GM18526 (cell line): ENCODE results near the gene GPRIN2.

Experiments
- POLR2A ChIP-seq: IDR thresholded peaks from 3 replicates; pipeline ENCODE4 v1.6.1; 2011; ENCODE audit not compliant: insufficient read length; ENCODE audit errors: extremely low read depth

Gene GPRIN2

DNA sequence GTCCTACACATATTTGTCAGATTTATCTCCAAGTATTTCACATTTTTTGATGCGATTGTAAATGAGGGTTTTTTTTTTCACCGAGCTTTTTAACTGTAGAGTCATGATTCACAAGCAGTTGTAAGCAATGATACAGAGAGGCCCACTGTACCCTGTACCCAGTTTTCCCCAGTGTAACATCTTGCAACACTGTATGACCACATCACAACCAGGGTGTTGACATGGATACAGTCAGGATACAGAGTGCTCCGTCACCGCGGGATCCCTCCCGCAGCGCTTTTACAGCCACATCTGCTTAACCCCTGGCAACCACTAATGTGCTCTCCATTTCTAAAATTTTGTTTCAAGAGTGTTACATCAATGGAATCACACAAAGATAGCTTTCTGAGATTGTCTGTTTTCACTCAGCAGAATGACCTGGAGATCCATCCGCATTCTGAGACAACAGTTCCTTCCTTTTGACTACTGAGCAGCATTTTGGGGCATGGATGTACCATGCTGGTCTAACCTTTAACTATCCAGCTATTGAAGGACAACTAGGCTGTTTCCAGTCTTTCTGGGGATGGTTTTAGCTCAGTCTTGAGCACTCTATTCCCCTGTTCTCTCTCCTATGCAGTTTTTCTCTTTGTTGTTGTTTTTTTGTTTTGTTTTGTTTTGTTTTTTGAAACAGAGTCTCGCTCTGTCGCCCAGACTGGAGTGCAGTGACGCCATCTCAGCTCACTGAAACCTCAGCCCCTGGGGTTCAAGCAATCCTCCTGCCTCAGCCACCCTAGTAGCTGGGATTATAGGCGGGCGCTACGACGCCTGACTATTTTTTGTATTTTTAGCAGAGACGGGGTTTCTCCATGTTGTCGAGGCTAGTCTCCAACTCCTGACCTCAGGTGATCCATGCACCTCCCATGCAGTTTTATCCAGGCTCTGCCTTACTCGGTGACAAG, 25.9 kb downstream of the GPRIN2 start:
- no peak for TF ChIP-seq POLR2A

DNA sequence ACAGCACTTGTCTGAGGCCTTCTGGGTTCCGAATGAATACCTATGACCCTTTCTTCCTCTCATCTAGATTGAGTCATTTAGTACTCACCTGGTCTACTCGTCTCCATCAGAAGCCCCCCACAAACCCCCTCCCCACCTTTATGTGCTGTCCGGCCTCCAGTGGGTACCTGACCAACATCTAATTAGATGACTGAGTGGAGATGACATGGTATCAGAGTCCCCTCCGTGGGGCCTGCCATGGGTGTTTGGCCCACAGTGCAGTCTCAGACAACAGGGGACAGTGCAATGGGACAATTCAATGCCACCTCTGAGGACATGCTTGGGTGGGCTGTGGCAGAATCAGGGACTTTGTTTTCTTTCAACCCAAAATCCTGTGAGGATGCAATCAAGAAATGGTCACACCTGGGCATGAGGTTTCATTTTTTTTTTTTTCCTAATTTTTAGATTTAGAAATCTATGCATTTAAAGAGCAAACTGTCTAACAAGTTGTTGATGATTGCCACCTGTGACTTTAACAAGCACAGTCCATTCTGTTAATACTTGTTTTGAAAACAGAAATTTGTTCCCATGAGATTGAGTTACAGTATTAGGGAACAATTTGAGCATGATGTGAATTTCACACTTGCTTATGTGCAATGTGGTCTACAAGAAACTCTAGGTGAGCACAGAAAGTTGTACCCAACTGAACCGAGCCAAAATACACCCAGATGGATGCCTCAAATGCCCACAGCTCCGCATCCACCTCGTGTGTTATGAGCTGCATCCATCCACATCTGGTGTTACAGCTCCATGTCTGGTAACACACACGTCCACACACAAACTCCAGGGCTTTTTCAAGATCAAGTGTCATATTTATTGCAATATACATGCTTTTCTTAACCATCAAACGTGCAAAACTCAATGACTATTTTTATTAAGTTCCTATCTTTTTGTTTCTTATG, 27.5 kb downstream of the GPRIN2 start:
- TF ChIP-seq POLR2A: no peak

DNA sequence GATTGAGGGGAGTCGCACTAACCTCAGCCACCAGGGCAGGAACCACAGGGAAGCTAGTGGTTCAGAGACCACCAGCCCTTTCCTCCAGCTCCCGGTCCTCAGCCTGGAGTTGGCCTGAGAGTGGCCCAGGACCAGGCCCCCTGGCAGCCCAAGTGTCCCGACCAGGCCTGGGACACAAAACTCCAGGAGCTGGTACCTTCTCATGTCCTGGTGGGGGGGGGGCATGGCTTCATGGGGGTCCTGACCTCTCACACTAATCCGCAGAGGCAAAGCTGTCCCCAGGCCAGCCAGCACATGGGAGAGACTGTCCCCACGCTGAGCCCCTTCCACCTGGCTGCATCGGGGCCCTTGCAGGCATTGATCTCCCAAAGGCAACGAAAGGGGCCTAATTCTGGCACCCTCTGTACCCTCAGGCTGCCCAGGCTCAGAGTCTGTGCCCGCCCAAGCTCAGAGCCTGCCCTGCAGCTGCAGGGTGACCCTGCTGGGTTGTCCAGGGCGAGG, 28.2 kb downstream of the GPRIN2 start:
- TF ChIP-seq POLR2A: no peak

DNA sequence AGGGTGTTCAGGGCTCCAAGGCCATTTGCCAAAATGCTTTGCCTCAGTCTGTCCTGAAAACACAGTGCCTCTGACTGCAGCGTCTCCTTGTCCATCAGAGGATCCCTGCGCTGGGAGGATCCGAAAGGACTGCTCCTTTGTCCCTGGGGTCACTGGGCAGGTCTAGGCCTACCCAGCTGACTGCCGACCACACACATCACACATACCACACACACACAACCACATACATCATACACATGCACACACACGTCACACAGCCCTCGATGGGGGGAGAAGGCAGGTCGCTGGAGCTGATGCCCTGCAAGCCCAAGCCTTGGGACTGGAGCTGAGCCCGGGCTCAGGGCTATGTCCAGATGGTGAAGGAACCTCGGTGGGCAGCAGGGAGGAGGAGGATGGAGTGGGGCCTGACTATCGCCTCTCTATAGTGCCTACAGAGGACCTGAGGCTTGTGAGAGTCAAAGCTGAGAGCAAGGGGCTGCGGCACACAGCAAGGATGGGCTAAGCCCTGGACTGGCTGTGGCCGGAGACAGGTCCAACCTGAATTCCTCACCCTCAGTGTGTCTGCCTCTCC, 29.1 kb downstream of the GPRIN2 start:
- no peak for TF ChIP-seq POLR2A

DNA sequence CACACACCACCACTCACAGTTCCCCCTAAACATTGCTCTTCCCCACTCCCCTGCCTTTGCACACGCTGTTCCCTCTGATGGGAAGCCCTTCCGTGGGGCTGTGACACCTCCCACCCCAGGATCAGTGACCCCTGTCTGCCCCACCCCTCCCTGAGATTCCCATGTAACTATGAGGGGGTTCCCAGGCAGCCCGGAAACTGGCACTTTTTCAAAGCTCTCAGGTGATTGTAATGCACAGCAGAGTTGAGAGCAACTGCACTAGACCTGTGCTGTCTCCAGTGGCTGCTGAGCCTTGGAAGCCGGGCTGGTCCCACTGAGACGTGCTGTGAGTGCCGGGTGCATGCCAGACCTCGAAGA, 29.8 kb downstream of the GPRIN2 start:
- TF ChIP-seq POLR2A: no peak

DNA sequence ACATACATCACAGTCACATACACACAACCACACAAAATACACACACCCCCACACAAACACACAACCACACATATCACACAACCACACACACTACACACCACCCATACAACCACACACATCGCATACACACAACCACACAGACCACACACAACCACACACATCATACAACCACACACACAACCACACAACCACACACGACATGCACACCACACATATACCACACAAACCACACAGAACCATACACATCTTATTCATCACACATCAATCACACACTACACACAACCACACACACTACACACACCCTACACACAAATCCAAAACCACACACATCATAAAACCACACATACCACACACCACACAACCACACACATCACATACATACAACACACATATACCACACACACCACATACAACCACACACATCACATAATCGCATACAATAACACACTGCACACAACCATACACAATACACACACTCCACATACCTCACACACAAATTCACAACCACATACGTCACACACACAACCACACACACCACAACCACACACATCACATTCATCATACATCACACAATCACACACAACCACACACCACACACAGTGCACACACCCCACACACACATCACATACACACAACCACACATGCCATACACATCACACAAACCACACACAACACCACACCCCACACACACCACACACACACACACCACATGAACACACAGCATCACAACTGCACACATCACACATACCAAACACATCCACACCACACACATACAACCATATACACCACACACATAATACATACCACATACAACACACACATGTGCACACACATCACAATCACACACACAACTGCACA, 30.4 kb downstream of the GPRIN2 start:
- no peak for TF ChIP-seq POLR2A

DNA sequence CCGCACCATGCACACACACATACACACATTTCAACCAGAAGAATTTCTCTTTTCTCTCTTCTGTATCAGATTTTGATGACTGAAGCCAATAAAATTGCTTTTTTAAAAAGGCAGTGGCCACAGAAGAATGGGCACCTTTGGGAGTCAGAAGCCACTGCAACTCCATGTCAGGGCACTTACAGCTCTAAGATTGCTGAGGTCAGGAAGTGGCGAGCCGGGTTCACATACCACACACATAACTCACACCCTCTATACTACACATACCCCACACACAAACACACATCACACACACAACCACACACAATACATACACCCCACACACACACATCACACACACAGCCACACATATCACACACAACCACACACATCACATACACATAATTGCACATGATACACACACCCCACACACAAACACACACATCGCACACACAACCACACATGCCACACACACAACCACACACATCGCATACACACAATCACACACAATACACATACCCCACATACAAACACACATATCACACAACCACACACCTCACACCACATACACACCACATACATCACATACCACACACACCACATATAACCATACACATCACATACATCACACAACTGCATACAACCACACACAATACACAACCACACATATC, 31.2 kb downstream of the GPRIN2 start:
- TF ChIP-seq POLR2A: no peak

DNA sequence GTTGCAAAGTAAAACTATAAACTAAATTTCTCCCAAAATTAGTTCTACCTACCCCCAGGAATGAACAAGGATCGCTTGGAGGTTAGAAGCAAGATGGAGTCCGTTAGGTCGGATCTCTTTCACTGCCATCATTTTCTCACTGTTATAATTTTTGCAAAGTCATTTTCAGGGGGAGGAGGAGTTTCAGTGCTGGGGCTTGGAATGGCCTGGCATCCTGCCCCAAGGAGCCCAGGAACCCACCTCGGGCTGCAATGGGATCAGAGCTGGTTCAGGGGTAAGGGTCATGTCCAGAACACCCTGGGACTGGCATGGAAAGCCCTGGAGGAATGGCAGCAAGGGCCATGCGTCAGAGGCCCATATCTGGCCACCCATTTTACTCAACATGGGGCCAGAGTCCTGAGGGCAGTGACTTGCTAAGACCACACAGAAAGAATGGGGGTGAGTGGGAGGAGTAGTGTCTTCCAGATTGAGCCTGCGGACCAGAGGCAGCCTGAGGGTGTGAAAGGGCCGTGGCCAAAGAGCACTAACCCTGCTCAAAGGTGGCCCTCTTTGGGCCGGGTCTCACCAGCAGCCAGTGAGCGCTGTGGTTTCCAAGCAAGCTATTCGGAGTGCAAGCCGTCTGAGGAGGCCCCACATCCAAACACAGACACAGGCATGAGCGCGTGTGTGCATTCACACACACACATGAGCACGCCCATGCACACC, 31.8 kb downstream of the GPRIN2 start:
- no peak for TF ChIP-seq POLR2A

DNA sequence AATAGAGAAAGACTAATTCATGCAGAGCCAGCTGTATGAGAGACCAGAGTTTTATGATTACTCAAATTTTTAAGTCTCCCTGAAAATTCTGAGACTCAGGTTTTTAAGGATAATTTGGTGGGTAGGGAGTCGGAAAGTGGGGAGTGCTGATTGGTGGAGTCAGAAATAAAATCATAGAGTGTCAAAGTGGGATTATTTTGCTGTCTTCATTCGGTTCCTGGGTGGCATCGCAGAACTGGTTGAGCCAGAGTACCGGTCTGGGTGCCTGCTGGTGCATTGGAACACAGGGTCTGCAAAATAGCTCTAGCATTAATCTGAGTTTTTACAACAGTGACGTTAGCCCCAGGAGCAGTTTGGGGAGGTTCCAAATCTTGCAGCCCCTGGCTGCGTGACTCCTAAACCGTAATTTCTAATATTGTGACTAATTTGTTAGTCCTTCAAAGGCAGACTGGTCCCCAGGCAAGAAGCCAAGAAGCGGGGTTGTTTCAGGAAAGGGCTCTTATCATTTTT, 32.4 kb downstream of the GPRIN2 start:
- TF ChIP-seq POLR2A: no peak

DNA sequence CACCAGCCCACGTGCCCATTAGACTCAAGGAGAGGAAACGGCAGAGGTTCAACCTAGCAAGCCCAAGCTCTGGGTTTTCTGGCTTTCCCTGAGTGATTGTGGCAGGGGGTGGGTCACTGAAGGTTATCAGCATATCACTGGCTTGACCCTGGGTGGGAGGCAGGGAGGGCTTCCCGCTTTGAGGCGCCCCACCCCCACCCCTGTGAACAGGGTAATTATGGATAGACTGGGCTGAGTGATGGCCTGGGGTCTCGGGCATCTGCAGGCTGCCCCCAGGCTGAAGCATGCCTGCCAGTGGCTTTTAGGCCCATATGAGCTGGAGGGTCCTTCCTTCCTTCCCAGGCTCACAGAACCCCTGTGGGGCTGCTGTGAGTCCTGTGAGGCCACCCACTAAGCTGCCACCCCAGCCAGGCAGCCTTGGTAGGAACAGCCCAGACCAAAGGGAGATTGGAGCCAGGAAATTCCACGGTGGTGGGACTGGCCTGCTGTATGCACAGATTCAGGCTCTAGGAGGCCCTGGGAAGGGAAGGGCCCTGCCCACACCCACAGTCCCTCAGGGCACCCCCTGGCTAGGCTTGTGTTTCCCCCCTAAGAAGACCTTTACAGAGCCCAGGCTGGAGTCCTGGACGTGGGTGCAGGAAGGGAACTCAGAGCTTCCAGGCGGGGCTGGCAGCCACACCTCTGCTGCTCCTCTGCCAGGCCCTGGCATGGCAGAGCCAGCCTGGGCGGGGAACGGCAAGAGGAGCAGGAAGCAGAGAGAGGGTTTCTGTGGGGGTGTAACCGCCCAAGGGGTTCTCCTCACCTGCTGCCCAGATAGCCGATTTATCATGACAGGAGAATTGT, 33.1 kb downstream of the GPRIN2 start:
- no peak for TF ChIP-seq POLR2A

DNA sequence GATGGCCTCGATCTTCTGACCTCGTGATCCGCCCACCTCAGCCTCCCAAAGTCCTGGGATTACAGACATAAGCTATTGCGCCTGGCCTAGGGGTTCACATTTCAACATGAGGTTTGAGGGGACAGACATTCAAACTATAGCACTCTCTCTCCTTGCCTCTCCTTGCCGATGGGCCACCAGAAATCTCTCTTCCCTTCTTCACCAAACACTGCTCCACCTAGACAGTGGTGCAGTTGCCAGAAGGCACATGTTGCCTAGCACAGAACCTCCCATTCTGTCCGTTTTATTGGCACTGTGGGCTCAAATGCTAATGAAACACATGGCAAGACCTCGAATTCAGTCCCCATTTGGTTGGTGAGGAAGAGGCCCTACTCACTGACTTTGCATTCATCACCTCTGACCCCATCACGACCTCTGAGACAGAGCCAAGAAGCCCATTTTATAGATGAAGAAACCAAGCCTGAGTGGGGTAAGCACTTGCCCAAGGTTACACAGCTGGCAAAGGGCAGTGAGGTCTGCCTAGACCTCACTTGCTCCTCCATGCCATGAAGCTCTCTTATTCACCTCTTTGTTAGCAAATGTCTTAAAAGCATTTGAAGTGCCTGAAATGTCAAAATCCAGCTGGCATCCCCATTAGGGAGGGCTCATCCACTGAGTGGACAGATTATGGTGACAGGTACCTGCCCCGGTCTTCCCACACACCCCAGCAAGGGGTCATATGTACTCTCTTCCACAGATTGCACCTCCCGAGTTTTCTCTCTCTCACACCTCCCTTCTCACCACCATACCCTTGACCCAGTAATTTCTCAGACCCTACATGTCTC, 34.0 kb downstream of the GPRIN2 start:
- no peak for TF ChIP-seq POLR2A
